H9 (cell line): ENCODE data around the gene MAP7. TPM values are rescaled to one million over a fixed set of nuclear protein-coding genes. Genes with fewer than 3 reads are reported as not detected.

Experiments used
- DNase-seq: peaks from one replicate; pipeline ENCODE4 v3.0.0-alpha.2; 2017
- H2AFZ ChIP-seq: one replicate; pipeline ENCODE4 v1.6.1; 2013; ENCODE audit warnings: mild to moderate bottlenecking, low read length, control low read depth, moderate library complexity
- H2AK5ac ChIP-seq: 2 replicates; pipeline ENCODE4 v1.6.1; 2013; ENCODE audit warnings: low read length, control low read depth, mixed read lengths; ENCODE audit not compliant: insufficient read length
- H2BK120ac ChIP-seq: one replicate; pipeline ENCODE4 v1.6.1; 2013; ENCODE audit warnings: low read depth, mild to moderate bottlenecking, low read length, control low read depth, inconsistent platforms; ENCODE audit not compliant: poor library complexity, severe bottlenecking
- H2BK12ac ChIP-seq: 2 replicates; pipeline ENCODE4 v1.6.1; 2013; ENCODE audit warnings: low read length, control low read depth, mixed read lengths, low read depth; ENCODE audit not compliant: insufficient read length
- H2BK15ac ChIP-seq: 2 replicates; pipeline ENCODE4 v1.6.1; 2013; ENCODE audit warnings: low read depth, low read length, control low read depth
- H2BK20ac ChIP-seq: one replicate; pipeline ENCODE4 v1.6.1; 2013; ENCODE audit warnings: low read depth, mild to moderate bottlenecking, low read length, control low read depth, inconsistent platforms; ENCODE audit not compliant: poor library complexity, severe bottlenecking
- H2BK5ac ChIP-seq: 2 replicates; pipeline ENCODE4 v1.6.1; 2013; ENCODE audit warnings: low read length, control low read depth, mixed read lengths; ENCODE audit not compliant: insufficient read length
- H3K14ac ChIP-seq: 2 replicates; pipeline ENCODE4 v1.6.1; 2013; ENCODE audit warnings: low read length, control low read depth; ENCODE audit not compliant: insufficient read depth
- H3K18ac ChIP-seq: 2 replicates; pipeline ENCODE4 v1.6.1; 2013; ENCODE audit warnings: low read depth, mild to moderate bottlenecking, mixed read lengths, low read length, control low read depth; ENCODE audit not compliant: insufficient read length
- H3K23ac ChIP-seq: 2 replicates; pipeline ENCODE4 v1.6.1; 2013; ENCODE audit warnings: low read length, control low read depth, mixed read lengths, low read depth; ENCODE audit not compliant: insufficient read length
- H3K23me2 ChIP-seq: 2 replicates; pipeline ENCODE4 v1.6.1; 2013; ENCODE audit warnings: low read depth, mild to moderate bottlenecking, mixed read lengths, low read length, control low read depth; ENCODE audit not compliant: insufficient read length, poor library complexity, severe bottlenecking
- H3K27ac ChIP-seq: 2 replicates; pipeline ENCODE4 v1.5.1; 2013; ENCODE audit warnings: low read length, control low read depth, mixed read lengths, low read depth; ENCODE audit not compliant: insufficient read length
- H3K27me3 ChIP-seq: 2 replicates; pipeline ENCODE4 v1.6.1; 2013; ENCODE audit warnings: low read length, control low read depth, inconsistent platforms; ENCODE audit not compliant: insufficient read depth
- H3K4ac ChIP-seq: 2 replicates; pipeline ENCODE4 v1.6.1; 2013; ENCODE audit warnings: low read depth, mild to moderate bottlenecking, control low read depth, inconsistent platforms, low read length, moderate library complexity
- H3K4me1 ChIP-seq: 2 replicates; pipeline ENCODE4 v1.6.1; 2013; ENCODE audit warnings: low read length, control low read depth, inconsistent platforms; ENCODE audit not compliant: insufficient read depth
- H3K4me2 ChIP-seq: 2 replicates; pipeline ENCODE4 v1.6.1; 2013; ENCODE audit warnings: low read length, control low read depth, mixed read lengths; ENCODE audit not compliant: insufficient read length, insufficient read depth
- H3K56ac ChIP-seq: 2 replicates; pipeline ENCODE4 v1.6.1; 2013; ENCODE audit warnings: low read depth, mild to moderate bottlenecking, mixed read lengths, low read length, control low read depth; ENCODE audit not compliant: insufficient read length
- H3K79me1 ChIP-seq: 2 replicates; pipeline ENCODE4 v1.6.1; 2013; ENCODE audit warnings: low read depth, mild to moderate bottlenecking, moderate library complexity, low read length, control low read depth, inconsistent platforms; ENCODE audit not compliant: insufficient read depth, poor library complexity, severe bottlenecking
- H3K79me2 ChIP-seq: 2 replicates; pipeline ENCODE4 v1.6.1; 2013; ENCODE audit warnings: low read length, control low read depth, inconsistent platforms; ENCODE audit not compliant: insufficient read depth
- H3K9ac ChIP-seq: 2 replicates; pipeline ENCODE4 v1.6.1; 2013; ENCODE audit warnings: low read length, control low read depth, mixed read lengths; ENCODE audit not compliant: insufficient read length; ENCODE audit errors: extremely low read depth
- H3K9me3 ChIP-seq: one replicate; pipeline ENCODE4 v1.6.1; 2013; ENCODE audit warnings: low read depth, low read length, inconsistent platforms; ENCODE audit not compliant: control insufficient read depth
- H3T11ph ChIP-seq: one replicate; pipeline ENCODE4 v1.6.1; 2013; ENCODE audit warnings: mild to moderate bottlenecking, low read length, control low read depth, inconsistent platforms
- H4K20me1 ChIP-seq: one replicate; pipeline ENCODE4 v1.6.1; 2013; ENCODE audit not compliant: control insufficient read depth, insufficient read length, insufficient read depth
- H4K5ac ChIP-seq: 2 replicates; pipeline ENCODE4 v1.6.1; 2013; ENCODE audit warnings: low read depth, mild to moderate bottlenecking, mixed read lengths, low read length, control low read depth; ENCODE audit not compliant: insufficient read length
- H4K8ac ChIP-seq: replicated peaks from 2 replicates; pipeline ENCODE4 v1.6.1; 2013; ENCODE audit warnings: low read length, control low read depth, mixed read lengths, low read depth; ENCODE audit not compliant: insufficient read length
- H4K91ac ChIP-seq: 2 replicates; pipeline ENCODE4 v1.6.1; 2013; ENCODE audit warnings: low read depth, mild to moderate bottlenecking, moderate library complexity, mixed read lengths, low read length, control low read depth; ENCODE audit not compliant: insufficient read length
- H3K27ac Mint-ChIP-seq, 3 experiments: 2 replicates in 2 of 3; 3 replicates in 1 of 3; pipeline ENCODE4 v1.8.0; 2020 to 2021; ENCODE audit warnings: mixed read lengths in 3 of 3, mild to moderate bottlenecking in 1 of 3, moderate library complexity in 1 of 3
- H3K27me3 Mint-ChIP-seq: 2 replicates; pipeline ENCODE4 v1.8.0; 2021; ENCODE audit warnings: low read depth, mild to moderate bottlenecking, moderate library complexity, mixed read lengths
- H3K36me3 Mint-ChIP-seq, 3 experiments: 2 replicates in 2 of 3; 3 replicates in 1 of 3; pipeline ENCODE4 v1.8.0; 2020 to 2021; ENCODE audit warnings: low read depth in 3 of 3, mixed read lengths in 3 of 3; ENCODE audit not compliant: insufficient read depth in 1 of 3
- H3K4me1 Mint-ChIP-seq, 2 experiments: 2 replicates each; pipeline ENCODE4 v1.8.0; 2020; ENCODE audit warnings: mixed read lengths in 2 of 2
- H3K4me3 Mint-ChIP-seq, 2 experiments: 2 replicates in 1 of 2; 3 replicates in 1 of 2; pipeline ENCODE4 v1.8.0; 2020 to 2021; ENCODE audit warnings: mild to moderate bottlenecking in 2 of 2, mixed read lengths in 2 of 2, moderate library complexity in 1 of 2
- H3K9me3 Mint-ChIP-seq, 2 experiments: 2 replicates in 1 of 2; 3 replicates in 1 of 2; pipeline ENCODE4 v1.8.0; 2020; ENCODE audit warnings: mild to moderate bottlenecking in 2 of 2, mixed read lengths in 2 of 2, moderate library complexity in 1 of 2
- CTCF ChIP-seq: fragments of 200-600 bp; sonication (generic); conservative IDR thresholded peaks from 3 replicates; pipeline ENCODE4 v1.8.0; 2021; ENCODE audit warnings: antibody characterized with exemption, mild to moderate bottlenecking
- WGBS: extraction: QIAGEN DNeasy Blood & Tissue Kit; methylation state at CpG from one replicate; pipeline ENCODE4 v1.1.7; 2013; ENCODE audit warnings: missing lambda C conversion rate, low lambda C conversion rate, mixed read lengths; ENCODE audit not compliant: insufficient read length; ENCODE audit errors: extremely low coverage; 5-methylcytosine and 5-hydroxymethylcytosine counted together
- total RNA-seq: library from RNA; stranded (reverse); gene quantifications from 2 replicates; pipeline ENCODE4 v1.2.1, GENCODE V29; 2021

MAP7 gene
- total RNA-seq, 1 experiment from 2014 or later, result 51.1 TPM

- Histone ChIP-seq H2AK5ac (no peak overlapping the region), H3K27me3 (no peaks in the 10 kb centered on the region), H2BK5ac (no peak overlapping the region), H4K8ac (no peak overlapping the region), H3K79me2 (no peaks in the 10 kb centered on the region), H3T11ph (no peak overlapping the region), H2BK20ac (no peak overlapping the region), H3K4me1 (no peaks in the 10 kb centered on the region), H2BK120ac (no peak overlapping the region), H3K23ac (no peak overlapping the region), H3K27ac (no peak overlapping the region), H3K9me3 (no peaks in the 10 kb centered on the region), H3K79me1 (no peaks in the 10 kb centered on the region), H2AFZ (no peak overlapping the region), H2BK15ac (no peak overlapping the region), H2BK12ac (no peak overlapping the region), H3K4me2 (no peak overlapping the region), H4K91ac (no peak overlapping the region), H3K23me2 (no peaks in the 10 kb centered on the region), H3K9ac (no peak overlapping the region), H4K20me1 (no peaks in the 10 kb centered on the region), H3K4ac (no peak overlapping the region), H3K56ac (no peak overlapping the region), H3K14ac (no peak overlapping the region), H3K18ac (no peak overlapping the region), H4K5ac (no peak overlapping the region)
- Mint-ChIP-seq H3K36me3 (peaks cover 3 to 16% (median 13%) of the 10 kb centered on the region in 3 experiments; a peak in 5 of 7 replicates), H3K4me1 (peaks cover 0 to 3% of the 10 kb centered on the region in 2 experiments; a peak in 1 of 4 replicates), H3K4me3 (no peak overlapping the region), H3K27ac (no peak overlapping the region), H3K9me3 (no peaks in the 10 kb centered on the region), H3K27me3 (no peaks in the 10 kb centered on the region)
- no CpG with 5 or more reads among the region's 2 CpGs for WGBS
- TF ChIP-seq CTCF, result no peak
- DNase-seq, result no peak
These were observed 178.3 kb downstream of the MAP7 start for GRCh38 chr6:136371959-136372358.
